Measurements from ENCODE around the gene HOXD3. TPM values are rescaled to one million over a fixed set of nuclear protein-coding genes. Genes with fewer than 3 reads are reported as not detected.

Gene HOXD3
- total RNA-seq, 2 donors from 2014 or later, result 2.2 to 5.3 TPM

DNA sequence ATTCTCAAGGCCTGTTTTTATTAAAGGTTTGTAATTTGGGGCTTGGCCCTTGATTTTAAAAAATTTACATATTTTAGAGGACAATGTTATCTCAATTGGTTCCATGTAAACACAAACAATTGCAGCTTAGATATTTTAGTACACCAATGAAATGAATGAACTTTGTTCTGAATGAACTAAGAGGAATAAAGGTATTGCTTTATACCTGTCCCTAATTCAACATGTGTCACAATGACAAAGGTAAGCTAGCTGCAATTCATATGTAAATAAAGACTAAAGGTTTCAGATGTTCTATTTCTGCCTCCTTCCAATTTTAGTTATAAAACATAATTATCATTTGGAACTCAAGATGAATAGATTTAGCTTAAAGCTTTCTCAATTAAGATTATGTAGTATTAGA is 42.8 kb downstream of the HOXD3 start:
- H3K9me3 ChIP-seq, result no peaks in the 10 kb centered on the region
- intact Hi-C loops (cut with DNase I), result no loop called here
- H3K4me3 ChIP-seq, result no peak overlapping the region
- H3K4me1 ChIP-seq (replicated peaks), result no peaks in the 10 kb centered on the region
- H3K27me3 ChIP-seq (replicated peaks; ENCODE audit: insufficient read depth), result no peaks in the 10 kb centered on the region
- H3K27ac ChIP-seq, result no peak overlapping the region
- TF ChIP-seq POLR2AphosphoS5 (IDR thresholded peaks at IDR 0.05), result no peak
- TF ChIP-seq, protein P1, sequence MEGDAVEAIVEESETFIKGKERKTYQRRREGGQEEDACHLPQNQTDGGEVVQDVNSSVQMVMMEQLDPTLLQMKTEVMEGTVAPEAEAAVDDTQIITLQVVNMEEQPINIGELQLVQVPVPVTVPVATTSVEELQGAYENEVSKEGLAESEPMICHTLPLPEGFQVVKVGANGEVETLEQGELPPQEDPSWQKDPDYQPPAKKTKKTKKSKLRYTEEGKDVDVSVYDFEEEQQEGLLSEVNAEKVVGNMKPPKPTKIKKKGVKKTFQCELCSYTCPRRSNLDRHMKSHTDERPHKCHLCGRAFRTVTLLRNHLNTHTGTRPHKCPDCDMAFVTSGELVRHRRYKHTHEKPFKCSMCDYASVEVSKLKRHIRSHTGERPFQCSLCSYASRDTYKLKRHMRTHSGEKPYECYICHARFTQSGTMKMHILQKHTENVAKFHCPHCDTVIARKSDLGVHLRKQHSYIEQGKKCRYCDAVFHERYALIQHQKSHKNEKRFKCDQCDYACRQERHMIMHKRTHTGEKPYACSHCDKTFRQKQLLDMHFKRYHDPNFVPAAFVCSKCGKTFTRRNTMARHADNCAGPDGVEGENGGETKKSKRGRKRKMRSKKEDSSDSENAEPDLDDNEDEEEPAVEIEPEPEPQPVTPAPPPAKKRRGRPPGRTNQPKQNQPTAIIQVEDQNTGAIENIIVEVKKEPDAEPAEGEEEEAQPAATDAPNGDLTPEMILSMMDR (IDR thresholded peaks at IDR 0.05), result no peak
- no peak for TF ChIP-seq POLR2A (IDR thresholded peaks at IDR 0.05)
- no peak for DNase-seq (ENCODE audit: low spot score)
- no peaks in the 10 kb centered on the region for H3K36me3 ChIP-seq

DNA sequence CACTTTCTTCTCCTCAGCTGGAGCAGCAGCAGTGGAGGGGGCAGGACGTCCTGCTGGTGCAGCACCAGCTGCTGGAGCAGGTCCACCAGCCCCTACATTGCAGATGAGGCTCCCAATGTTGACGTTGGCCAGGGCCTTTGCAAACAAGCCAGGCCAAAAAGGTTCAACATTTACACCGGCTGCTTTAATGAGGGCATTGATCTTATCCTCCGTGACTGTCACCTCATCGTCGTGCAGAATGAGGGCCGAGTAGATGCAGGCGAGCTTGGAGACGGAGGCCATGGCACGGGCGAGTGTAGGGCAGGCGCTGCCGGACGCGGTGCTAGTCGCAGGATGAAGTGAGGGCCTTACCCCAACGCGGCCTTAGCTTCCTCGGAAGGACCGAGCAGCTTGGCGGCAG is 43.9 kb downstream of the HOXD3 start:
- H3K27me3 ChIP-seq (replicated peaks; ENCODE audit: insufficient read depth), result no peaks in the 10 kb centered on the region

DNA sequence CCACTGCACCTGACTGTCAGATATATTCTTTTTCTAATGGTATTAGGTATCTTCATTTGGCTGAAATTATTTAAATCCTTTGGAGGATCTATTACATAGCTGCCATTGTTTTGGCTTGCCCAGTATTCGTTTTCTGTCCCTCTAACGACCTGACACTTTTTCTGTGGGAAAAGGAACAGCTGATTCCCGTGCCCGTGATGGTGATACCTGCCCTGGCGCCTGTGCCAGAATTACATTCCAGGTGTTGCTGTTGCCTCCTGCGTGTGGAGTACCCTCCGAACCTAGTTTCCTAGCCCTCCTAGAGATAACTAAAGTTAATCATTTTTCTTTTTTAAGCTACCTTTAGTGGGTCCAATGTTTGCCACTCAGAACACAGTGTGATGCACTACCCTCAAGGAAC is 45.4 kb downstream of the HOXD3 start:
- Histone ChIP-seq H3K27me3 (replicated peaks; ENCODE audit: insufficient read depth) (no peaks in the 10 kb centered on the region), H3K4me1 (replicated peaks) (no peaks in the 10 kb centered on the region), H3K36me3 (no peaks in the 10 kb centered on the region), H3K27ac (no peak overlapping the region), H3K4me3 (no peak overlapping the region), H3K9me3 (no peaks in the 10 kb centered on the region)
- intact Hi-C loops (cut with DNase I), result no loop called here
- WGBS, result 79% methylated on average over 7 of the region's 7 CpGs
- TF ChIP-seq POLR2AphosphoS5 (IDR thresholded peaks at IDR 0.05) (no peak), POLR2A (IDR thresholded peaks at IDR 0.05) (no peak)
- TF ChIP-seq, protein P1 (IDR thresholded peaks at IDR 0.05), result no peak
- no peak for DNase-seq (ENCODE audit: low spot score)

More for the DNA sequence above, 43.9 kb downstream of the HOXD3 start:
- Histone ChIP-seq H3K4me3 (no peak overlapping the region), H3K27ac (no peak overlapping the region), H3K4me1 (replicated peaks) (no peaks in the 10 kb centered on the region), H3K36me3 (no peaks in the 10 kb centered on the region), H3K9me3 (no peaks in the 10 kb centered on the region)
- intact Hi-C loops (cut with DNase I), result no loop called here
- TF ChIP-seq, protein P1 (IDR thresholded peaks at IDR 0.05), result no peak
- TF ChIP-seq POLR2AphosphoS5 (IDR thresholded peaks at IDR 0.05), result no peak
- no peak for TF ChIP-seq POLR2A (IDR thresholded peaks at IDR 0.05)
- DNase-seq (ENCODE audit: low spot score), result no peak
- 67% methylated on average over 21 of the region's 21 CpGs for WGBS

DNA sequence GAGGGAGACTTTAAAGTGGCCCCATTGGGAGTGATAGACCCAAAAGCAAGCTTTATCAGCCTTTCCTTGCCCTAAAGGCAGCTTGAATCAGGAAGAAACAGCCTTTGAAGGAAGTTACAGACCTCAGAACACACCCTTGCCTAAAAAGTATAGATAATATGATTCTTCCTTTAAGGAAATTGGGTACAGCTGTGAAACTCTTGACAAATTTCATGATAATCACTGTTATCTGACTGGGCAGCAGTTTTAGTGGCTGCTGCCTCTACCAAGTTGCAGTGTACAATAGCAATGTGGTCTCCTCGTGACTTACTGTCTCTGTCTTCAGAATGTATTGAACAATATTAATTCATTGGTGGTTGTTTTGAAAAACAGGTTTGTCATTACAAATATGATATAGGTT is 48.0 kb downstream of the HOXD3 start:
- Histone ChIP-seq H3K36me3 (no peaks in the 10 kb centered on the region), H3K27ac (no peak overlapping the region), H3K4me3 (no peak overlapping the region), H3K27me3 (replicated peaks; ENCODE audit: insufficient read depth) (no peaks in the 10 kb centered on the region), H3K4me1 (replicated peaks) (no peaks in the 10 kb centered on the region), H3K9me3 (no peaks in the 10 kb centered on the region)
- 81% methylated on average over 1 of the region's 1 CpG for WGBS
- TF ChIP-seq POLR2AphosphoS5 (IDR thresholded peaks at IDR 0.05) (no peak), POLR2A (IDR thresholded peaks at IDR 0.05) (no peak)
- TF ChIP-seq, protein P1 (IDR thresholded peaks at IDR 0.05), result no peak
- intact Hi-C loops (cut with DNase I), result no loop called here
- no peak for DNase-seq (ENCODE audit: low spot score)

DNA sequence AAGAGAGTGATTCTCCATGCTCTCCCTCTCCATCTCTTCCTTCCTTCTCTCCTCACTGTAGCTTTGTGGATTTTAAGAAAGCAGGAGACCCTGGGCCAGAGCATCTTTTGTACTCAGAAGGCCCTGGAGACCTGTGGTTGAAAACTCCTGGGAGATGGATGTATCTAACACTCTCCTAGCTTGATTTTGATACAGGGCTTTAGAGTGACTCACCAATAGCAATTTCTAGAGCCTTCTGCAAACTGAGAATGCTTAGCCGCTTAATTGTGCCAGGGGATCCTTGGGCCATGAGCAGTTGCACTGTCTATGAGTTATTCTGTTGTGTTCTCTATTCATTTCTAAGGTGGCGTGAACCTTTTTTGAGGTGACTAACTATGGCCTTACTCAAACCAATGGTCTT is 49.0 kb downstream of the HOXD3 start:
- 94% methylated on average over 2 of the region's 2 CpGs for WGBS
- intact Hi-C loops (cut with DNase I), result no loop called here
- no peaks in the 10 kb centered on the region for H3K9me3 ChIP-seq
- H3K36me3 ChIP-seq, result no peaks in the 10 kb centered on the region
- no peaks in the 10 kb centered on the region for H3K4me1 ChIP-seq (replicated peaks)
- no peaks in the 10 kb centered on the region for H3K27me3 ChIP-seq (replicated peaks; ENCODE audit: insufficient read depth)
- H3K4me3 ChIP-seq, result no peak overlapping the region
- no peak overlapping the region for H3K27ac ChIP-seq
- no peak for DNase-seq (ENCODE audit: low spot score)
- TF ChIP-seq POLR2A (IDR thresholded peaks at IDR 0.05), result no peak
- TF ChIP-seq, protein P1 (IDR thresholded peaks at IDR 0.05), result no peak
